Astrocyte of the cerebellum (primary cell): ENCODE data around the gene FRMD4A.
"Not testable (repeated sequence)": the region's sequence is repeated elsewhere in the genome, so short reads cannot be mapped to it uniquely, and the experiment has no call there.

Source experiments
- DNase-seq: peaks from one replicate; pipeline ENCODE4 v3.0.0-alpha.2; 2011; ENCODE audit warnings: low read depth
- H3K4me3 ChIP-seq: 2 replicates; pipeline ENCODE4 v1.5.1; 2011; ENCODE audit warnings: mild to moderate bottlenecking, low read depth, low read length, moderate library complexity
- in situ Hi-C: cut with HindIII; loops from 2 replicates; pipeline ENCODE4 v1.10.0; 2017; ENCODE audit warnings: low sequenced_read_pairs
- TF ChIP-seq, protein P1 (sequence below): IDR thresholded peaks from 2 replicates; pipeline ENCODE4 v1.5.1; 2012; ENCODE audit warnings: low read length, low read depth, moderate library complexity, mild to moderate bottlenecking; ENCODE audit errors: missing control alignments

FRMD4A gene

DNA sequence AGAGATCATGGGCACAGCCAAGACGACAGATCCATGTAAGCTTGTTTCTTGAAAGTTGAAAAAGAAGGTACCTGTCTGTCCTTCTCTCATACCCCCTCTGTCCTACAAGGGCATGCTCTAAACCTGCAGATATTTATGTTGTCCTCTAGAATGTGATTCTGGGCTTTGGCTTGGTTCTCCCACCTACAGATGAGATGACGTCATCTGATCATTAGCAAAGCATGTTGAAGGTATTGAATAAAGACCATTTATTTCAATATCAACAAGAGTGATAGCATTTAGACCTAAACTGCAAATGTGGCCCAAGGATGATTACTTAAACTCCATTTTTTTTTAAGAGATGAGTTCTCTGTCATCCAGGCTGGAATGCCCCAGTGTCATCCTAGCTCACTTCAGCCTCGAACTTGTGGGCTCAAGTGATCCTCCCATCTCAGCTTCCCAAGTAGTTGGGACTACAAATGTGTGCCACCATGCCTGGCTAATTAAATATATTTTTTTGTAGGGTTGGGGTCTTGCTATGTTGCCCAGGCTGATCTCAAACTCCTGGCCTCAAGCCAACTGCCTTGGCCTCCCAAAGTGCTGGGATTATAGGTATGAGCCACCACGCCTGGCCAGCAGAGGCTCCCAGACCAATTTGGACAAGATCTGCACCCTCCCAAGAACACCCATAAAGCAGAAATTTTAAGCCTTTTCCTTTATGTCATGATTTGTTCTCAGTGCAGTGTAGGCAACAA is 559.8 kb downstream of the FRMD4A start:
- no peak overlapping the region for H3K4me3 ChIP-seq
- no peak for DNase-seq
- in situ Hi-C loops = no loop called here
- TF ChIP-seq, protein P1, sequence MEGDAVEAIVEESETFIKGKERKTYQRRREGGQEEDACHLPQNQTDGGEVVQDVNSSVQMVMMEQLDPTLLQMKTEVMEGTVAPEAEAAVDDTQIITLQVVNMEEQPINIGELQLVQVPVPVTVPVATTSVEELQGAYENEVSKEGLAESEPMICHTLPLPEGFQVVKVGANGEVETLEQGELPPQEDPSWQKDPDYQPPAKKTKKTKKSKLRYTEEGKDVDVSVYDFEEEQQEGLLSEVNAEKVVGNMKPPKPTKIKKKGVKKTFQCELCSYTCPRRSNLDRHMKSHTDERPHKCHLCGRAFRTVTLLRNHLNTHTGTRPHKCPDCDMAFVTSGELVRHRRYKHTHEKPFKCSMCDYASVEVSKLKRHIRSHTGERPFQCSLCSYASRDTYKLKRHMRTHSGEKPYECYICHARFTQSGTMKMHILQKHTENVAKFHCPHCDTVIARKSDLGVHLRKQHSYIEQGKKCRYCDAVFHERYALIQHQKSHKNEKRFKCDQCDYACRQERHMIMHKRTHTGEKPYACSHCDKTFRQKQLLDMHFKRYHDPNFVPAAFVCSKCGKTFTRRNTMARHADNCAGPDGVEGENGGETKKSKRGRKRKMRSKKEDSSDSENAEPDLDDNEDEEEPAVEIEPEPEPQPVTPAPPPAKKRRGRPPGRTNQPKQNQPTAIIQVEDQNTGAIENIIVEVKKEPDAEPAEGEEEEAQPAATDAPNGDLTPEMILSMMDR = no peak

DNA sequence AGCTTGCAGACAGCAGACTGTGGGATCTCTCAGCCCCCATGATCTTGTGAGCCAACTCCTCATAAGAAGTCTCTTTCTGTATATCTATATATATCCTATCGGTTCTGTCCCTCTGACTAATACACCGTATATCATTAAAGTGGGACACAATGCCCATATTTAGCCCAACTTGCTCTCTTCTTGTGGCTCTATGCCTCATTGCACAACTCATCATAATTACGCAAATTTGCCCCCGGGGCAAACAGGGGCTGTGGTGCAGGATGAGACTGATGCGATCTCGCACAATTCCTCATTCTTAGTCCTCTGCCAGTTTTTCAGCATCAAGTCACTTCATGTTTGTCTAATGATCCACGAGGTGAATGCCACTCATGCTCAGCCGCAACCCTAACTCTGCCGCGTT is 560.8 kb downstream of the FRMD4A start:
- TF ChIP-seq, protein P1 = no peak
- no peak overlapping the region for H3K4me3 ChIP-seq
- in situ Hi-C loops = no loop called here
- no peak for DNase-seq

DNA sequence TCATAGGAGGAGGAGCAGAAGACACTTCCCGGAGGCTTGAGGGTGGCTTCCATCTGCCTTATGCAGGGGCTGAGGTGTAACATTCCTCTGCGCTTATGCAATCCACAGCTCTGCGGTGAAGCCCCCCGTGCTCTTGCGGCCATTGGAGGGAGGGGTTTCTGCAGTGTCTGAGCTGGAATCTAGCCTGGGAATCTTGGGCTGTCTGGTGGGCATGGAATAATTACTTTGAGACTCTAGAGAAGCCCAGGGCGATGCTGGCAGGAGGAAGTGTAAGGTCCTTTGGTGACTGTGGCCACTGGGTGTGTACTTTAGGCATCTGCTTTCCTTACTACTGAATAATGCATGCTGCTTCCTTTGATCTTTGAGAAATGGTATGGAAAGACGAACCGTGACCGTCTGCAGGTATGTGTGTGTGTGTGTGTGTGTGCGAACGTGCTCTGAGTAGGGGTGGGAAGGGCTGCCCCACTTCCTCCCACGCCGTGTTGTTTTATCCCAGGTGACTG is 563.0 kb downstream of the FRMD4A start:
- no peak overlapping the region for H3K4me3 ChIP-seq
- no peak for DNase-seq
- TF ChIP-seq, protein P1 = no peak
- in situ Hi-C loops = no loop called here

DNA sequence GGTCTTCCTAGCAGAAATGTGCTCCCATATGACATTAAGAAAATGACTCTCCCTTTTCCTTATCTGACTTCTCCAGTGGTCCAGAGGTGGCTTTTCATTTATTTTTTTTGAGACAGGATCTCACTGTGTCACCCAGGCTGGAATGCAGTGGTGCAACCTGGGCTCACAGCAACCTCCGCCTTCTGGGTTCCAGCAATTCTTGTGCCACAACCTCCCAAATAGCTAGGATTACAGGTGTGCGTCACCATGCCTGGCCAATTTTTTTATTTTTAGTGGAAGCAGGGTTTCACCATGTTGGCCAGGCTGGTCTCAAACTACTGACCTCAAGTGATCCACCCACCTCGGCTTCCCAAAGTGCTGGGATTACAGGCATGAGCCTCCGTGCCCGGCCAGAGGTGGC is 563.6 kb downstream of the FRMD4A start:
- H3K4me3 ChIP-seq, DNase-seq, in situ Hi-C loops: not testable (repeated sequence)

DNA sequence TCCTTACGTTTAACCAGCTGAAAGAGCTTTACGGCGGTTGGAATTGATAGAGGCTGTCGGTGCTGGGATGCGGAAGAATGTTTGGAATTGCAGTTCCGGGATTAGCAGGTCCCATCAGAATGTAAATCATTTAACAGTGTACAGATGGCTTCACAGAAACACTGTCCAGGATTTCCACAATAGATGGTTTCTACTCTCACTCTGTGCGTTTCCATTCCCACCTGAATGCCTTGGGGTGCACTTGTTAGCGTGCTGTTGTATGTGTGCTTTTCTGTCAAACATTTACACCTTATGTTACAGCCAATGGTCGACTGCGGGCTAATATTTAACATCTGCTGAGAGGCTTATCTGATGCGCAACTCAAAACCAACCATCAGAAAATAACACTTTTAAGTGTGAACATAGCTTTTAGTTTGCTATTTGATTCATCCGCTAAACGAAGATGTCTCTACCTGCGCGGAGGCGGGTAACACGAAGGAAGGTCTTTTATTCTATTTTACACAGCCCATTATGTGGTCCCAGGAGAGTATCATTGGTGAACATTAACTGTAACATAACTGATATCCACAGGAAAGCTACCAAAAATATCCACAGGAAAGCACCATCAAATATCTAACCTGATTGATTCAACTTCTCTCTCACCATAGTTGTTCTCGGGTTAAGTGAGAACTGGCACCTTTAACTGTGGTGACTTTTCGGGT is 564.9 kb downstream of the FRMD4A start:
- TF ChIP-seq, protein P1 = no peak
- in situ Hi-C loops = no loop called here
- DNase-seq = no peak
- no peak overlapping the region for H3K4me3 ChIP-seq

DNA sequence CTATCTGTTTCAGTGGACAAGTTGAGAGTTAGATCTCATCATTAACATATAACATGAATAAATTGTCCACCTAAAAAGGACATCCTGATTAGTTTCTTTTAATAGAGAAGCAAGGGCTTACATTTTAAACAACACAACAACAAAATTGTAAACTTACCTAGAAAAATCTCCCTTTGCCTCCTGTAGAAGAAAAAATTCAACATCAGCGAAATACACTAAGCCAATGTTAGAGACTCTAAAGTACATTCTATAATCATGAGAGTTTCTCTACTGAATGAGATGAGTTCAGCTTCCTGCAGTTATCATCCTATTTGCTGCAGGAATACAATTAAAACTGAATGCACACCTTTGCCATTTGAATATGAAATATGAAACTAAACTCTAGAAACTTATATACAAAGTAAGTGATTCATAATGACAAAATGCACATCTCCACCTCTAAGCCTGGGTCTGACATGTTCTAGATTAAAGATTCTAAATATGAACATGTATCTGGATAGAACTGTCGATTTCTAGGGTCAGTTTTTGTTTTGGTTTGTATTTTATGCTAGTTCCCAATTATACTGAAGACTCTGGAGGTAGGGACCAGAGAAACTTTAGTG is 569.1 kb downstream of the FRMD4A start:
- TF ChIP-seq, protein P1 = no peak
- no peak for DNase-seq
- no peak overlapping the region for H3K4me3 ChIP-seq
- in situ Hi-C loops = no loop called here

DNA sequence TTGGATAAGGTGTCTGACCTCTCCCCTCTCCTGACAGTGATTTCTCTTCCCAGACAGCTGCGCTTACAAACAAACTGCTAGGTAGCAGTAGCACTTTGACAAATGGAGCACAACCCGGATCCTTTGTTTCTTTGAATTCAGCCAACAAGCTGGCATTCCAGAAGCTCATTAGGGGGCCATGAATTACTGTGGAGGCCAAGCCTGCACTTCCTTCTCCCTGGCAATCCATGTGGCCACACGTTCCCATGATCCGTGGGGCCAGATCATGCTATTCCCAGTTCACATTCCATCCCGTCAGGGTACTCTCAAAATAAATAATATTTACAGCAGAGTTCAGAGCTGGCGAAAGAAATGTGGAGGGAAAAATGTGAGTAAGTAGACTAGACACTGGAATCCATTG is 571.6 kb downstream of the FRMD4A start:
- no peak for DNase-seq
- TF ChIP-seq, protein P1 = no peak
- H3K4me3 ChIP-seq = no peak overlapping the region
- in situ Hi-C loops = no loop called here
